ENCODE results near the gene DIPK1A.

GRCh38 chr1:92937731-92938130 lies 23.5 kb downstream of the DIPK1A start:
- TF ChIP-seq EZH2 (IDR thresholded peaks at IDR 0.05; ENCODE audit: borderline replicate concordance, low read length): no peak
- TF ChIP-seq CTCF (IDR thresholded peaks at IDR 0.05; ENCODE audit: low read length): no peak
